Measurements from ENCODE around the gene VIT. TPM values are rescaled to one million over a fixed set of nuclear protein-coding genes. Genes with fewer than 3 reads are reported as not detected.
"Not testable (repeated sequence)": the region's sequence is repeated elsewhere in the genome, so short reads cannot be mapped to it uniquely, and the experiment has no call there.

The VIT gene
- total RNA-seq, 1 experiment from 2014 or later, result not detected

DNA sequence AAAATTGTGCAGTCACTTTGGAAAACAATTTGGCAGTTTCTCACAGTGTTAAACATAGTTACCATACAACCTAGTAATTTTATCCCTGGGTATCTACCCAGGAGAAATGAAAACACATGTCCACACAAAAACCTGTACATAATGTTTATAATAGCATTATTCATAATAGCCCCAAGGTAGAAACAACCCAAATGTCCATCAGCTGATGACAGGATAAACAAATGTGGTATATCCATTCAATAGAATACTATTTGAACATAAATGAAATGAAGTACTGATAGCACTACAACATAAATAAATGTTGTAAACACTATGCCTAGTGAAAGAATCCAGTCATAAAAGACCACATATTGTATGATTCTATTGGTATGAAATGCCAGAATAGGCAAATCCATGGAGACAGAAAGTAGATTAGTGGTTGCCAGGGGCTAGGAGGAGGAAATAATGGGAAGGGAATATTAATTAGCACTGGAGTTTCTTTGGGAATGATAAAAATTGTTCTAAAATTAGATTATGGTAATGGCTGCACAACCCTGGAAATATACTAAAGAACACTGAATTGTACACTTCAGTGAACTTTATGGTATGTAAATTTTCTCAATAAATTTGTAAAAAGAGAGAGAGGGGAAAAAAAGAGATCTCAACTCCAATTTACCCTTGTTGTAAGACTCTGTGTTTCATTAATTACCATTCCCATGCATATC lies 20.8 kb upstream of the VIT start:
- no peak for DNase-seq (ENCODE audit: low read depth)
- in situ Hi-C loops (cut with HindIII; ENCODE audit: low pct_unique_long_range_greater_than_20kb, low sequenced_read_pairs), result no loop called here

DNA sequence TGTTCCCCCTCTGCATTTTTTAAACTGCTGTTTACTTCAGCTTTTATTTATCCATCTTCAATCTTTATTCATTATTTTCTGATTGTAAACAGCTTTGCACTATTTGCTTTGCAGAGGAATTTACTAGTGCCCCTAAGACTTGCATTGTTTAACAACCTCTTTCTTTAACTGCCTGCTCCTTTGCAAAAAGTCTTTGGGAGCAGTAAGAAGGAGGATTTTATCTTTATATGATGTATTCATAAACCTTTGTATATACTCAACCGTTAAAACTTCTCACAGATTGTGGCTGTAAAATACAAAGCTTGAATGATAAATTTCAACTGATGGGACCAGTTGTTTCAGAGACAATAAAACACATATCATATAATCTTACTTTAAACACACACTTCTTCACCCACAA lies 20.1 kb upstream of the VIT start:
- in situ Hi-C loops (cut with HindIII; ENCODE audit: low pct_unique_long_range_greater_than_20kb, low sequenced_read_pairs), result no loop called here
- no peak for DNase-seq (ENCODE audit: low read depth)

DNA sequence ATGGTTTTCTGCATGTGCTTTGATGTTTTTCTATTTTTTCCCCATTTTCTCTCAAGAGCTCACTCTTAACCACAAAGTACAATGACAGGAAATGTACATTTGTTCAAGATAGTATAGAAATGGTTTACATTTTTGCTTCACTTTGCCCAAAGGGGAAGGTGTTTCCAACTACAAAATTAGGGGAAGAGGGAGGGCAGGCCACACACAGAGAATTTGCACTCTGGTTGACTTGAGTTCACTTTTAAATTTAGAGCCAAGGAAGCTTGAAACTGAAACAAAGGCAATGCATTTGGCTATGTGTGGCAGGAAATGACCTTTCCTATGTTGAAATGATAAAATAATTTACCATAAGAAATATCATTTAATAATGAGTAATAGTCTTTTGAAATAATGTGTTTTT lies 19.1 kb upstream of the VIT start:
- in situ Hi-C loops (cut with HindIII; ENCODE audit: low pct_unique_long_range_greater_than_20kb, low sequenced_read_pairs), result no loop called here
- DNase-seq (ENCODE audit: low read depth), result no peak

DNA sequence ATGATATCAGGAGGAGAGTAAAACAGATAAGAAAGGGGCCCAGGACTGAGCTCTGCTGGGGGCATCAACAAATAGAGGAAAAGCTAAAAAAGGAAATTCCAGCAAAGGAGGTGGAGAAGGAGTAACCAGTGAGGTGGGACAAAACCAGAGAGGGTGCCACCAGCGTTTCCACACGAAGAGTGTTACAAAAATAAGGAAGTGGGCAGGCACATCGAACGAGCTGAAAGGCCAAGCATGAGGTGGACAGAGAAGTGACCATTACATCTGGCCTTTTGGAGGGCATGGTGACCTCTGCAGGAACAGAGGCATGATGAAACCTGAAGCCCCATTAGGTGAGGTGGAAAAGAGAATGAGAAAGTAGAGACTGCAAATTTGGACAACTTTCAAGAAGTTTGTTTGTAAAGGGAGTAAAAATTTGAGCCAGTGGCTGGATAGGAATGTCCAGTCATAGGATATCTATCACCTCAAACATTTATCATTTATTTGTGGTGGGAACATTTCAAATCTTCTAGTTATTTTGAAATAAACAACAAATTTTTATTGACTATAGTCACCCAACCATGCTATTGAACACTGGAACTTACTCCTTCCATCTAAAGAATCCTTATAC lies 18.4 kb upstream of the VIT start:
- in situ Hi-C loops (cut with HindIII; ENCODE audit: low pct_unique_long_range_greater_than_20kb, low sequenced_read_pairs), result no loop called here
- DNase-seq (ENCODE audit: low read depth), result no peak

DNA sequence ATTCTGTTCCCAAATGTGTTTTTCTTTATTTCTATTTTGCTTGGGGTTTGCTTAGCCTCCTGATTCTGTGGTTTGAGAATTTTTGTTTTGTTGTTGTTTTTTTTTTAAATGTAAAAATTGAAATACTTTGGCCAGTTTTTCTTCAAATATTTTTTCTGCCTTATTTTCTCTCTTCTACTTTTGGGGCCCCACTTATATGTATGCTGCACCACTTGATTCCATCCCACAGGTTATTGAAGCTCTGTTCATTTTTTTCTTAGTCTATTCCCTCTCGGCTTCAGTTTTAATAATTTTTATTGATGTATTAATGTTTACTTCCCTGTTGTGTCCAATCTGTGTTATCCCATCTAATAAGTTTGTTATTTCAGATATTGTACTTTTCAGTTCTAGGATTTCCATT lies 17.7 kb upstream of the VIT start:
- no peak for DNase-seq (ENCODE audit: low read depth)
- in situ Hi-C loops (cut with HindIII; ENCODE audit: low pct_unique_long_range_greater_than_20kb, low sequenced_read_pairs), result no loop called here

DNA sequence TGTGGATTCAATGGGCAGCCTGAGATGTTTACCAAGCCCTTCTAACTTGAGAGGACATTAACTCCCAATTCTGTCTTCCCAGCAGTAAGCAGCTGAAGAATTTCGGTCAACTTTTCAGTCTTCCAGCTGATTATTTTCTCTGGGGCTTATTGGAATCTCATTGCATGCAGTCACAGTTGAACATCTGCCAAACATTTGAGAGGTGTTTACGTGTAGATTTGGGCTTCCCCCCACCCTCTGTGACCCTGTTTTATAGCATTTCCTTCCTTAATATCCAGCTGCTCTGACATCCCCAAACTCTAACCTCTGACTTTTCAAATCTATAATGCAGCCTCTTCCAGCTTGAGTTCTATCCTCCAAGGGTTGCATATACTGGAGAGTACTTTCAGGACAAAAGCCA lies 16.5 kb upstream of the VIT start:
- in situ Hi-C loops (cut with HindIII; ENCODE audit: low pct_unique_long_range_greater_than_20kb, low sequenced_read_pairs), result no loop called here
- no peak for DNase-seq (ENCODE audit: low read depth)

DNA sequence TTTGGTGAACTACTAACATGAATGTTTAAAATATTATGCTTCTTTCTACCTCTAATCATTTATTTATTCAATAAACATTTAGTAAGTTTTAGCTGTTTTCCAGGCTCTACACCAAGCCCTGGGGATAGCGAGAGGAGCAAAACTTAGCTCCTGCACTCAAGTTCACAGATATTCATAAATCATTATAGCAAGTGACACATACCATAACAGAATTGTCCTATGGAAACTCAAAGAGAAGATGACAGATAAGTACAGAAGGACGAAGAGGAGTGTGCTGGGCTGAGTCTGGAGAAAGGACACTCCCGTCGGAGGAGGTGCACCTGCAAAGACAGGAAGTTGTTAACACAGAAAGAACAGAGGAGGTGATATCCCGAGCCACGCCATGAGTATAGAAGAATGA lies 13.9 kb upstream of the VIT start:
- no peak for DNase-seq (ENCODE audit: low read depth)
- in situ Hi-C loops (cut with HindIII; ENCODE audit: low pct_unique_long_range_greater_than_20kb, low sequenced_read_pairs), result no loop called here

DNA sequence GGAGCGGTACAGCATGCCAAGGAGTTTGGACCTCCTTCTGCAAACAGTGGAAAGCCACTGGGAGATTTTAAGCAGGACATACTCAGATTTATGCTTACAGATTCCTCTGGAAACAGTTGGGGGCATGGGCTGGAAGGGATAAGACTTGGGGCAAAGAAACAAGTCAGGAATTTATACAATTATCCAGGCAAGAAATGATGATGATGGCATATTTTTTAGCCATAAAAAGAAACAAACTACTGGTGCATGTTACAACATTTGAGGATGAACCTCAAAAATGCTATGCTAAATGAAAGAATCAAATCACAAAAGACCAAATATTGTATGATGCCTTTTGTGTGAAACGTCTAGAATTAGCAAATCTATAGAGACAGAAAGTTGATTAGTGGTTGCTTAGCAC lies 13.5 kb upstream of the VIT start:
- no peak for DNase-seq (ENCODE audit: low read depth)
- in situ Hi-C loops (cut with HindIII; ENCODE audit: low pct_unique_long_range_greater_than_20kb, low sequenced_read_pairs), result no loop called here

DNA sequence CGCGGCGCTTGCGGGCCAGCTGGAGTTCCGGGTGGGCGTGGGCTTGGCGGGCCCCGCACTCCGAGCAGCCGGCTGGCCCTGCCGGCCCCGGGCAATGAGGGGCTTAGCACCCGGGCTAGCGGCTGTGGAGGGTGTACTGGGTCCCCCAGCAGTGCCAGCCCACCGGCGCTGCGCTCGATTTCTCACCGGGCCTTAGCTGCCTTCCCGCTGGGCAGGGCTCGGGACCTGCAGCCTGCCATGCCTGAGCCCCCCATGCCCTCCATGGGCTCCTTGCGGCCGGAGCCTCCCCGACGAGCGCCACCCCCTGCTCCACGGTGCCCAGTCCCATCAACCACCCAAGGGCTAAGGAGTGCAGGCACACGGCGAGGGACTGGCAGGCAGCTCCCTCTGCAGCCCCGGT lies 8.2 kb upstream of the VIT start:
- DNase-seq (ENCODE audit: low read depth); in situ Hi-C loops (cut with HindIII; ENCODE audit: low pct_unique_long_range_greater_than_20kb, low sequenced_read_pairs): not testable (repeated sequence)

DNA sequence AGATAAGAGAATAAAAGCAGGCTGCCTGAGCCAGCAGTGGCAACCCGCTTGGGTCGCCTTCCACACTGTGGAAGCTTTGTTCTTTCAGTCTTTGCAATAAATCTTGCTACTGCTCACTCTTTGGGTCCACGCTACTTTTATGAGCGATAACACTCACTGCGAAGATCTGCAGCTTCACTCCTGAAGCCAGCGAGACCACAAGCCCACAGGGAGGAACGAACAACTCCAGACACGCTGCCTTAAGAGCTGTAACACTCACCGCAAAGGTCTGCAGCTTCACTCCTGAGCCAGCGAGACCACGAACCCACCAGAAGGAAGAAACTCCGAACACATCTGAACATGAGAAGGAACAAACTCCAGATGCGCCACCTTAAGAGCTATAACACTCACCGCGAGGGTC lies 7.5 kb upstream of the VIT start:
- in situ Hi-C loops (cut with HindIII; ENCODE audit: low pct_unique_long_range_greater_than_20kb, low sequenced_read_pairs); DNase-seq (ENCODE audit: low read depth): not testable (repeated sequence)

DNA sequence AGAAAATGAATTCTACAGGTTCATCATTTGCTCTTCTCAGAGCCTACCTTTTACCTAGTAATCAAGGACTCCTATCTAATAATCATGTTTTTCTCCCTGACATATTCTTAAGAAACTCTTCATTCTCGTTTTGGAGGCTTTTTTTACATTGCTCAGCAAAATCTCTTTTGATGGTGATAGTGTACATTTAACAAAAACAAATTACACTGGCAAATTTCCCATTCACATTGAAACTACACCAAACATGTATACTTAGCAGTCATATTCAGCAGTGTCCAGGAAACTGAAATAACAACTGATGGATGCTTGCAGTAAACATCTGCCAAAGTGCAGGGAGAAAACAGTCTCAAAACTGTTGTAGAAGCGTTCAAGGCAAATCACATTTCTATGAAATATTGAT lies 4.4 kb upstream of the VIT start:
- DNase-seq (ENCODE audit: low read depth), result no peak
- in situ Hi-C loops (cut with HindIII; ENCODE audit: low pct_unique_long_range_greater_than_20kb, low sequenced_read_pairs), result no loop called here

DNA sequence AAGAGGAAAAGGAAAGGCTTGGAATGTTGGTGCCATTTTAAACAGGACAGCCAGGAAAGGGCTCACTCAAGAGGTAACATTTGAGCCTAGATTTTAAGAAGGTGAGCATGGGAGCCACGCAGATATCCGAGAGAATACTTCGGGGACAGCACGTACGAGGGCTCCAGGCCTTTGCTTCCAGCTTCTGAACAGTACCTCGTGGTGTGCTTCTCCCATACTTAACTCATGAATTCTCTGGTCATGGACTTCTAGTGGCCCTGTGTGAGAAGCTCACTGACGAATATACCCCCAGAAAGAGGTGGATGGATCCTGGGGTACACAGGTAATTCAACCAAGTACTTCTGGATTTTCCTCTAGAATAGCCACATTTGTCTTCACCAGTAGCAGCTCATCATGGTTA lies 2.7 kb upstream of the VIT start:
- no peak for DNase-seq (ENCODE audit: low read depth)
- in situ Hi-C loops (cut with HindIII; ENCODE audit: low pct_unique_long_range_greater_than_20kb, low sequenced_read_pairs), result no loop called here

DNA sequence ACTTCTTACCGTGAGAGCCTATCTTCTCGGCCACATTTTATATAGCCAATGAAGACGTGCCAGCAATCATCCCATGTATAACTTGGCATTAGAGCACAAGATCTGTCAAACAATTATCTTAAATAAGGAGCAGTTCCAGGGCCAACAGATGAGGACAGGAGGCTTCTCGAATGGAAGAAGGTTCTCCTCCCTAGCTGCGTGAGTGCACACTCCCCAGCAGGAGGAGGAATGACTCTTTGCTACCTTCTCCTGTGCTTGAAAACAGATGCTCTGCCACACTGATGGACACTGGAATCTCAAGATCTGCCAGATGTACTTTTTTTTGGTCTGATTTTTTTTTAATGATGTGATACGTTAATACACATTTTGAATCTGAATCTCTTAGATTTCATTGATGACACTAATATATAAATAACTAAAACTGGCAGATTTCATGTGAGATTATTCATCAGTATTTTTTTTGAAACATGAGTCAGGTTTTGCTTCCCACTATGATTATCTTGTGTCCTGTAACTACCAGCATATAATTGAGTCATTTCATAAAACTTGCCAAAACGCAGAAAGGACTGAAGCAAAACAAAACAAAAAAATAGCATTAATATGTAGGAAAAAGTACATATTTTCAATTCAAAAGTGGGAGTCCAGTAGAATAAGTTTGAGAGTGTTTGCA lies 626 bp upstream of the VIT start:
- DNase-seq (ENCODE audit: low read depth), result no peak
- in situ Hi-C loops (cut with HindIII; ENCODE audit: low pct_unique_long_range_greater_than_20kb, low sequenced_read_pairs), result no loop called here

DNA sequence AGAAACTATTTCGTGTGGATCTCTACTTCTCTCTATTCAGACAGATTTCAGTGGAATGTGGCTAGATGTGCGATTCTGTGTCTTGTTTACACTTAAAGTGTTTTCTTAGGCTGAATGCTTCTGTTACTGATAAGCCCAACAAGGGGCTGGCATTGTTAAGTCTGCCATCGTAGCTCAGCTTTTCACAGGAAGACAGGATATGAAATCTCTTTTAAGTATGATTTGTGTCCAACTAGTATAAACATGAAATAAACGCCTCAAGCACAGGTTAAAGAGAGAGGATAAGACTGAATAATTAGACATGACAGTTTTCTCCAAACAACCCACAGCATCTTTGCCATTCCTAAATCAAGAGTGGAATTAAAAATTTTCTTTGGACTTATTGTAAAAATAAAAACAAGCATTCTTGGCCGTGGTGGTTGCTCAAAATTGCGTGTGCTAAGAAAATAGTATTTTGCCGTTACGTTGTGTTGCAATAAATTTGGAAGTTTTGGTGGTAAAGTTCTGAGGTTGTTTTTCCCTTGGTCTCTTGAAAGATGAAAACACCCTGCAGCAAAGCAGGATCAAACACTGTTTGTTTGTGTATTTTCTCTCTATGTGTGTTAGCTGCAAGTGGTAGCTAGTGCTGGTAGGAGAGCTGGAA lies 1.0 kb downstream of the VIT start:
- in situ Hi-C loops (cut with HindIII; ENCODE audit: low pct_unique_long_range_greater_than_20kb, low sequenced_read_pairs), result no loop called here
- no peak for DNase-seq (ENCODE audit: low read depth)

DNA sequence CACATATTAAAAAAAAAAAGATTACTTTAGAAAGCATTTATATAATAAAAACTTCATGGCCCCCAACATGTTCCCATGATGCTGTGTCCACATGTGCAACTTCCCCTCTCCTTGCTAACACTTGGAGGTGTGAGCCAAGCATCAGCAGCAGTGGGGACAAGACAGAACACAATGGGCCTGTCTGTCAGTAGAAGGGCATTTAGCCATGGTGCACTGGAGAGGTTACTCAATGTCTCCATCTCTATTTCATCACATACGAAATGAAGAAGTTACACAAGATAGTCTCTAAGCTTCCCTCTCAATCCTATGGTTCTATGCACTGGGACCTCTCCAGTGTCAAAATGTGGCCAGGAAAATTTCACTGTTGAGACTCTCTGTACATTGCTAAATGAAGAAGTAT lies 2.5 kb downstream of the VIT start:
- in situ Hi-C loops (cut with HindIII; ENCODE audit: low pct_unique_long_range_greater_than_20kb, low sequenced_read_pairs), result no loop called here

DNA sequence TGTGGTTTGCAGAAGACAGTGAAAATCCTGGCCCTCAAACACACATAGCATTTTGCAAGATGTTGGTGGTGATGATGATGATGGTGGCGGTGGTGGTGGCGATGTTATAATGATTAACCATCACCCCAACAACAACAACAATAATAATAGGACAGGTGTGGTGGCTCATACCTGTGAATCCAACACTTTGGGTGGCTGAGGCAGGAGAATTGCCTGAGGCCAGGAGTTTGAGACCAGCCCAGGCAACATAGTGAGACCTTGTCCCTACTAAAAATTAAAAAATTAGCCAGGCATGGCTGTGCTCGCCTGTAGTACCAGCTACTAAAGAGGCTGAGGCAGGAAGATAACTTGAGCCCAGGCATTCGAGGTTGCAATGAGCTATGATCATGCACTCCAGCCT lies 3.8 kb downstream of the VIT start:
- in situ Hi-C loops (cut with HindIII; ENCODE audit: low pct_unique_long_range_greater_than_20kb, low sequenced_read_pairs), result no loop called here
- no peak for DNase-seq (ENCODE audit: low read depth)

More for the DNA sequence above, 2.5 kb downstream of the VIT start:
- DNase-seq (ENCODE audit: low read depth), result no peak

DNA sequence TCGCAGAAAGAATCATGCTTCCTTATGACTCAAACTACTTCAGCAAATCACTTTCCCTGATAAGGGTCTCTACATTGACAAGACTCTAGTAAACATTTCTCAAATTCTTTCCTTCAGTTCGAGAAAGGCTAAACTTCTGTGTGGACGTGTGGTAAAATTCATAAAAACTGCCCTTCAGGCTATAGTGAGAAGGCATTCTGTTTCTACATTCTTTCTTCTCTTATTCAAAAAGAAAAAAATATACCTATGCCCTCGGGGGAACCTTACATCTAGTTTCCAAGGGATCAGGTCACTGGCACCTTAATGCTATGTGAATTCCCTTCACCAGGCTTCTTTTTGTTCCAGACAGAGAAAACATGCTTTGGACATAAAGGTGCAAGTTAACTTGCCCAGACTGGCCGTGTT lies 4.9 kb downstream of the VIT start:
- in situ Hi-C loops (cut with HindIII; ENCODE audit: low pct_unique_long_range_greater_than_20kb, low sequenced_read_pairs), result no loop called here
- no peak for DNase-seq (ENCODE audit: low read depth)

DNA sequence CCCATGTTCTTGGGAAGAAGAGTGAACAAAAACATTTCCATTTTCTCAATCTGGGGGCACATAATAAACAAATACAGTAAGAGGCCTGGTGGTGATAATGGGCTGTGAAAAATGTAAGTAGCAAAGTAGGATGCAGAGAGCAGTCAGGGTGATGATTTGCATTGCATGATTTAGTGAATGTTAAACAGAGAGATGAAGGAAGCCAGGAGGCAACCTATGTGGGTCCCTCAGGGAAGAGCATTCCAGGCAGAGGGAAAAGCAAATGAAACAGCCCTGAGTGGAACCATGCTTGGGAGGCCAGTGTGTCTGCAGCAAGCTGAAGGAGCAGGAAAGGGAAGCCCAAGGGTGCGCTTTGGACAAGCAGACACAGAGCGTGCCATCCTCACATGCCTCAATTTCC lies 5.4 kb downstream of the VIT start:
- in situ Hi-C loops (cut with HindIII; ENCODE audit: low pct_unique_long_range_greater_than_20kb, low sequenced_read_pairs), result no loop called here
- DNase-seq (ENCODE audit: low read depth), result no peak

DNA sequence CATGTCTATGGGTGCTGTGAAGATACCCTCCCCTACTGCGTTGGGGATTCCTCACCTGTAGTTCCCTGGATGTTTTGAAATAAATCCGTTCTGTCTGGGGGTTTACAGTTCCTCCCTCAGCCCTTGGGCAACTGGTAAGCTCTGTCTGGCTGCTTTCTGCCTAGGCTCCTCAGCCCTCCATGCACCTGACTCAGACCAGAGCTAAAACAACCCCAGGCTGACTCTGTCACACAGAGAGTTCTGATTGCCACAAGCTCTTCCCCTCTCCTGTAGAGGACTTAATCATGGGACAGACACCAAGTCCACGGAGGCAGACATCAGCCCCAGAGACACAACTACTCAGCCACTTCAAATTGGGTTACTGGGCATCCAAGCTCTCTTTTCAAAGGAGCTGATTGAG lies 6.3 kb downstream of the VIT start:
- in situ Hi-C loops (cut with HindIII; ENCODE audit: low pct_unique_long_range_greater_than_20kb, low sequenced_read_pairs), result no loop called here
- no peak for DNase-seq (ENCODE audit: low read depth)
